Neutrophil (primary cell): ENCODE results near the gene RPLP2.

Experiments used
- H3K27ac ChIP-seq: fragments of 200-600 bp; sonication (generic); 2 replicates; pipeline ENCODE4 v1.5.1; 2016; ENCODE audit warnings: mild to moderate bottlenecking, moderate library complexity
- H3K27me3 ChIP-seq: fragments of 200-600 bp; sonication (generic); 2 replicates; pipeline ENCODE4 v1.6.0; 2016; ENCODE audit warnings: mild to moderate bottlenecking
- H3K36me3 ChIP-seq: fragments of 200-600 bp; sonication (generic); 2 replicates; pipeline ENCODE4 v1.5.1; 2017
- H3K4me1 ChIP-seq, 2 experiments: fragments of 200-600 bp in 1 of 2; sonication (generic) in 1 of 2; 1 replicate in 1 of 2; 2 replicates in 1 of 2; pipeline versions ENCODE4 v1.5.1 to v1.6.1; 2013 to 2016; ENCODE audit warnings: low read depth in 1 of 2, low read length in 1 of 2, mild to moderate bottlenecking in 1 of 2, moderate library complexity in 1 of 2; ENCODE audit not compliant: control insufficient read depth in 1 of 2, insufficient read depth in 1 of 2
- H3K4me3 ChIP-seq, 2 experiments: fragments of 200-600 bp in 1 of 2; sonication (generic) in 1 of 2; 1 replicate in 1 of 2; 2 replicates in 1 of 2; pipeline ENCODE4 v1.5.1; 2013 to 2016; ENCODE audit warnings: low read depth in 1 of 2, low read length in 1 of 2, mild to moderate bottlenecking in 1 of 2, moderate library complexity in 1 of 2
- H3K9me3 ChIP-seq: fragments of 200-600 bp; sonication (generic); 2 replicates; pipeline ENCODE4 v1.5.1; 2016
- TF ChIP-seq, protein P1 (sequence below): fragments of 200-600 bp; sonication (generic); IDR thresholded peaks from 2 replicates; pipeline ENCODE4 v1.5.1; 2016; ENCODE audit warnings: antibody characterized with exemption

The RPLP2 gene

GRCh38 chr11:763549-764321 is 46.0 kb upstream of the RPLP2 start:
- Histone ChIP-seq H3K9me3 (peaks cover 19% of the 10 kb centered on the region), H3K27ac (peak overlapping the region; percentile 59), H3K4me3 (no peak overlapping the region), H3K4me1 (peaks cover 6 to 7% of the 10 kb centered on the region in 2 experiments), H3K36me3 (peaks cover 81% of the 10 kb centered on the region), H3K27me3 (no peaks in the 10 kb centered on the region)
- TF ChIP-seq, protein P1, sequence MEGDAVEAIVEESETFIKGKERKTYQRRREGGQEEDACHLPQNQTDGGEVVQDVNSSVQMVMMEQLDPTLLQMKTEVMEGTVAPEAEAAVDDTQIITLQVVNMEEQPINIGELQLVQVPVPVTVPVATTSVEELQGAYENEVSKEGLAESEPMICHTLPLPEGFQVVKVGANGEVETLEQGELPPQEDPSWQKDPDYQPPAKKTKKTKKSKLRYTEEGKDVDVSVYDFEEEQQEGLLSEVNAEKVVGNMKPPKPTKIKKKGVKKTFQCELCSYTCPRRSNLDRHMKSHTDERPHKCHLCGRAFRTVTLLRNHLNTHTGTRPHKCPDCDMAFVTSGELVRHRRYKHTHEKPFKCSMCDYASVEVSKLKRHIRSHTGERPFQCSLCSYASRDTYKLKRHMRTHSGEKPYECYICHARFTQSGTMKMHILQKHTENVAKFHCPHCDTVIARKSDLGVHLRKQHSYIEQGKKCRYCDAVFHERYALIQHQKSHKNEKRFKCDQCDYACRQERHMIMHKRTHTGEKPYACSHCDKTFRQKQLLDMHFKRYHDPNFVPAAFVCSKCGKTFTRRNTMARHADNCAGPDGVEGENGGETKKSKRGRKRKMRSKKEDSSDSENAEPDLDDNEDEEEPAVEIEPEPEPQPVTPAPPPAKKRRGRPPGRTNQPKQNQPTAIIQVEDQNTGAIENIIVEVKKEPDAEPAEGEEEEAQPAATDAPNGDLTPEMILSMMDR: no peak

DNA sequence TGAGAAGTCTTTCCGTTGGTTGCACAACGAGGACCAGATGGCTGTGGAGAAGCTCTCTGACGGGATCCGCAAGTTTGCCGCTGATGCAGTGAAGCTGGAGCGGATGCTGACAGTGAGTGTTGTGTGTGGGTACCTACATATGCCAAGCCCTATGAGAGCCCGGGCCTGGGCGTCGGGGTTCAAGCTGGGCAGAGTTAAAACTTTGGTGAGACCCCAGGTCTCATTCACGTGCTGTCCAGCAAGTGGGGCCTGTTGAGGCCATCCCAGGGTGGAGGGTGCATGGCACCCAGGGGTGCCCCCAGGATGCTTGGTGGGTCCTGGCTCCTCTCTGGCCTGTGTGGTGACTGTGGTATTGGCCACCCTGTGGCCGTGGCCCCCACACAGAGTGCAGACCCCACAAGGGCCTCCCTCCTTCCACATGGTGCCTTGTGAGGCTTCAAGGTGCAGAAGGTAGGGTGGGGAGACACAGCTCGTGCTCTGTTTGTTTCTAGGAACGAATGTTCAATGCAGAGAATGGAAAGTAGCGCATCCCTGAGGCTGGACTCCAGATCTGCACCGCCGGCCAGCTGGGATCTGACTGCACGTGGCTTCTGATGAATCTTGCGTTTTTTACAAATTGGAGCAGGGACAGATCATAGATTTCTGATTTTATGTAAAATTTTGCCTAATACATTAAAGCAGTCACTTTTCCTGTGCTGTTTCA is 45.3 kb upstream of the RPLP2 start:
- peak overlapping the region; percentile 59 for H3K27ac ChIP-seq
- no peaks in the 10 kb centered on the region for H3K27me3 ChIP-seq
- peaks cover 6 to 9% of the 10 kb centered on the region in 2 experiments for H3K4me1 ChIP-seq
- TF ChIP-seq, protein P1: no peak
- H3K36me3 ChIP-seq: peaks cover 74% of the 10 kb centered on the region
- H3K4me3 ChIP-seq: no peak overlapping the region
- peaks cover 19% of the 10 kb centered on the region for H3K9me3 ChIP-seq

GRCh38 chr11:765025-765801 is 44.6 kb upstream of the RPLP2 start:
- H3K27ac ChIP-seq: peak overlapping the region; percentile 59
- TF ChIP-seq, protein P1: peak; percentile 78
- H3K36me3 ChIP-seq: peaks cover 66% of the 10 kb centered on the region
- H3K4me3 ChIP-seq: no peak overlapping the region
- peaks cover 16% of the 10 kb centered on the region for H3K9me3 ChIP-seq
- no peaks in the 10 kb centered on the region for H3K27me3 ChIP-seq
- peaks cover 6 to 9% of the 10 kb centered on the region in 2 experiments for H3K4me1 ChIP-seq

DNA sequence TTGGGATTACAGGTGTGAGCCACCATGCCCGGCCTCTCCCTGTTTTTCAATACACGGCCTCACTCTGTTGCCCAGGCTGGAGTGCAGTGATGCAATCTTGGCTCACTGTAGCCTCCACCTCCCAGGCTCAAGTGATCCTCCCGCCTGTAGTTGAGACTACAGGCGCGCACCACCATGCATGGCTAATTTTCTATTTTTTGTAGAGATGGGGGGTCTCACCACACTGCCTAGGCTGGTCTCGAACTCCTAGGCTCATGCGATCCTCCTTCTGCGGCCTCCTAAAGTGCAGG is 44.0 kb upstream of the RPLP2 start:
- Histone ChIP-seq H3K27me3 (no peaks in the 10 kb centered on the region), H3K36me3 (peaks cover 62% of the 10 kb centered on the region), H3K27ac (peak overlapping the region; percentile 59), H3K4me1 (peaks cover 6 to 9% of the 10 kb centered on the region in 2 experiments), H3K9me3 (peaks cover 12% of the 10 kb centered on the region), H3K4me3 (no peak overlapping the region)
- TF ChIP-seq, protein P1: no peak

GRCh38 chr11:766106-766935 is 43.4 kb upstream of the RPLP2 start:
- TF ChIP-seq, protein P1: no peak
- H3K27ac ChIP-seq: peak overlapping the region; percentile 59
- H3K4me3 ChIP-seq: no peak overlapping the region
- H3K4me1 ChIP-seq: peaks cover 6 to 9% of the 10 kb centered on the region in 2 experiments
- H3K36me3 ChIP-seq: peaks cover 62% of the 10 kb centered on the region
- H3K27me3 ChIP-seq: no peaks in the 10 kb centered on the region
- H3K9me3 ChIP-seq: peaks cover 12% of the 10 kb centered on the region
